Mammary epithelial cell (primary cell): ENCODE measurements around the gene MESP1.

ENCODE experiments used
- CTCF ChIP-seq, 2 donors: IDR thresholded peaks in 1 of 2; conservative IDR thresholded peaks in 1 of 2; 2 replicates each; pipeline ENCODE4 v1.5.1; 2011 to 2012; ENCODE audit warnings: inconsistent platforms in 2 of 2, low read length in 2 of 2, mild to moderate bottlenecking in 2 of 2, control low read depth in 1 of 2, low read depth in 1 of 2; ENCODE audit not compliant: insufficient read depth in 1 of 2; ENCODE audit errors: extremely low read depth in 1 of 2
- EZH2 ChIP-seq: IDR thresholded peaks from 2 replicates; pipeline ENCODE4 v1.6.1; 2012; ENCODE audit warnings: low read length, inconsistent platforms, borderline replicate concordance

GRCh38 chr15:89772932-89773583 lies 22.0 kb upstream of the MESP1 start:
- peak; percentile 49 to 52 for TF ChIP-seq CTCF (conservative IDR thresholded peaks at IDR 0.05 in 1 of 2, IDR thresholded peaks at IDR 0.05 in 1 of 2; ENCODE audit: extremely low read depth in 1 of 2, insufficient read depth in 1 of 2, low read depth in 1 of 2, low read length in 2 of 2)
- TF ChIP-seq EZH2 = no peak
